Endothelial cell of umbilical vein (primary cell): ENCODE results near the gene FNDC4. TPM values are rescaled to one million over a fixed set of nuclear protein-coding genes. Genes with fewer than 3 reads are reported as not detected.

Experiments used
- BruUV-seq: library from RNA; stranded (reverse); fragments of 400-500 nt; replicated peaks from 2 replicates; lab custom pipeline; 2021; lab: Mats Ljungman, UMichigan
- CTCF ChIA-PET: fragments of 300-600, 350-600 bp; sonication (Branson Sonifier 250); formaldehyde crosslinking; loops from one replicate; lab custom pipeline; 2021; ENCODE audit warnings: antibody characterized with exemption, inconsistent platforms; lab: Charles Lee
- POLR2A ChIA-PET: fragments of 300-600, 350-600 bp; sonication (Branson Sonifier 250); formaldehyde crosslinking; loops from one replicate; lab custom pipeline; 2021; ENCODE audit warnings: antibody characterized with exemption, inconsistent platforms; lab: Charles Lee
- DNase-seq: peaks from one replicate; pipeline ENCODE4 v3.0.0-alpha.2; 2011; ENCODE audit warnings: low read depth, low spot score
- FAIRE-seq: peaks from 2 replicates; lab custom pipeline; 2011; peaks lifted over from hg19 to GRCh38; lab: Jason Lieb, UNC
- H2AFZ ChIP-seq: 2 replicates; pipeline ENCODE4 v1.6.0; 2012; ENCODE audit warnings: low read depth, low read length, control low read depth, inconsistent platforms
- H3K27ac ChIP-seq: 2 replicates; pipeline ENCODE4 v1.5.1; 2011; ENCODE audit warnings: low read depth, mild to moderate bottlenecking, control low read depth, low read length, moderate library complexity; ENCODE audit not compliant: insufficient read depth
- H3K27me3 ChIP-seq, 2 experiments: 2 replicates each; pipeline versions ENCODE4 v1.6.0 to v1.6.1; 2011; ENCODE audit warnings: low read length in 2 of 2, mixed read lengths in 1 of 2; ENCODE audit not compliant: control insufficient read depth in 2 of 2, insufficient read depth in 2 of 2
- H3K36me3 ChIP-seq, 2 experiments: 2 replicates in 1 of 2; 3 replicates in 1 of 2; pipeline ENCODE4 v1.5.1; 2011; ENCODE audit warnings: low read length in 2 of 2, mild to moderate bottlenecking in 1 of 2, moderate library complexity in 1 of 2; ENCODE audit not compliant: control insufficient read depth in 2 of 2, insufficient read depth in 2 of 2; ENCODE audit errors: extremely low read depth in 1 of 2
- H3K4me1 ChIP-seq: 3 replicates; pipeline ENCODE4 v1.5.1; 2011; ENCODE audit warnings: mild to moderate bottlenecking, low read length; ENCODE audit not compliant: control insufficient read depth, insufficient read depth; ENCODE audit errors: extremely low read depth
- H3K4me2 ChIP-seq: 2 replicates; pipeline ENCODE4 v1.6.1; 2011; ENCODE audit warnings: low read length, control low read depth, mixed read lengths; ENCODE audit not compliant: insufficient read depth
- H3K4me3 ChIP-seq, 3 experiments: fragments of 200-600 bp in 1 of 3; sonication (generic), shearing (Covaris generic) in 1 of 3; replicated peaks in 1 of 3; 2 replicates each; pipeline ENCODE4 v1.5.1; 2011 to 2016; ENCODE audit warnings: control low read depth in 3 of 3, low read length in 3 of 3, mild to moderate bottlenecking in 2 of 3, inconsistent platforms in 1 of 3, low read depth in 1 of 3, moderate library complexity in 1 of 3; ENCODE audit not compliant: insufficient read depth in 1 of 3
- H3K79me2 ChIP-seq: 2 replicates; pipeline ENCODE4 v1.6.0; 2012; ENCODE audit warnings: low read length, inconsistent platforms; ENCODE audit not compliant: control insufficient read depth, insufficient read depth
- H3K9ac ChIP-seq: replicated peaks from 2 replicates; pipeline ENCODE3; 2011; ENCODE audit warnings: low read length, control low read depth; ENCODE audit not compliant: insufficient read depth; ENCODE audit errors: extremely low read depth
- H3K9me1 ChIP-seq: replicated peaks from 3 replicates; pipeline ENCODE4 v1.6.0; 2011; ENCODE audit warnings: mild to moderate bottlenecking, low read length; ENCODE audit not compliant: control insufficient read depth, insufficient read depth; ENCODE audit errors: extremely low read depth
- H3K9me3 ChIP-seq: replicated peaks from 2 replicates; pipeline ENCODE4 v1.5.1; 2012; ENCODE audit warnings: low read length, inconsistent platforms; ENCODE audit not compliant: control insufficient read depth, insufficient read depth
- H4K20me1 ChIP-seq: replicated peaks from 2 replicates; pipeline ENCODE3; 2011; ENCODE audit warnings: mild to moderate bottlenecking, low read length; ENCODE audit not compliant: control insufficient read depth, insufficient read depth; ENCODE audit errors: extremely low read depth
- EZH2 ChIP-seq: IDR thresholded peaks from 2 replicates; pipeline ENCODE4 v1.6.1; 2012; ENCODE audit warnings: borderline replicate concordance, low read depth, mild to moderate bottlenecking, moderate library complexity, low read length, inconsistent platforms; ENCODE audit not compliant: severe bottlenecking
- FOS ChIP-seq: IDR thresholded peaks from 2 replicates; pipeline ENCODE4 v1.6.1; 2011; ENCODE audit warnings: mild to moderate bottlenecking, low read length, moderate library complexity, borderline replicate concordance; ENCODE audit not compliant: insufficient read depth
- GATA2 ChIP-seq: IDR thresholded peaks from 2 replicates; pipeline ENCODE4 v1.7.0; 2011; ENCODE audit warnings: low read depth, mild to moderate bottlenecking, moderate library complexity, mixed read lengths, low read length; ENCODE audit not compliant: insufficient read length, insufficient read depth
- JUN ChIP-seq: IDR thresholded peaks from 2 replicates; pipeline ENCODE4 v1.6.1; 2011; ENCODE audit warnings: borderline replicate concordance, low read depth; ENCODE audit not compliant: insufficient read length, insufficient read depth
- MYC ChIP-seq: IDR thresholded peaks from one replicate; pipeline ENCODE4 v1.6.1; 2011; ENCODE audit warnings: mild to moderate bottlenecking, low read depth, low read length
- POLR2A ChIP-seq: IDR thresholded peaks from 2 replicates; pipeline ENCODE4 v1.6.1; 2012; ENCODE audit warnings: low read depth, mild to moderate bottlenecking, control low read depth, low read length
- POLR2AphosphoS5 ChIP-seq: IDR thresholded peaks from 2 replicates; pipeline ENCODE4 v1.6.1; 2012; ENCODE audit warnings: low read depth, mild to moderate bottlenecking, control low read depth, low read length, moderate library complexity; ENCODE audit not compliant: insufficient read depth
- dilution Hi-C: fragments of 300-500 bp; cut with MboI; formaldehyde crosslinking; loops from one replicate; pipeline ENCODE4 v1.15.0; 2019; ENCODE audit warnings: low sequenced_read_pairs; ENCODE audit not compliant: extremely low pct_ligation_motif_present
- intact Hi-C: fragments of 100-400 bp; cut with micrococcal nuclease; formaldehyde crosslinking; loops from one replicate; pipeline ENCODE4 v1.10.0; 2022
- polyA plus RNA-seq, 4 experiments: library from polyadenylated mRNA; depleted of rRNA in 3 of 4; stranded (reverse) in 3 of 4; unstranded in 1 of 4; fragments of >200 nt; gene quantifications; 2 replicates each; pipeline versions ENCODE4 v1.2.1 to v1.2.3, GENCODE V29; 2011 to 2012; ENCODE audit warnings: missing spikeins in 1 of 4
- total RNA-seq: library from RNA; stranded (reverse); gene quantifications from 2 replicates; pipeline ENCODE4 v1.2.3, GENCODE V29; 2021
- TF ChIP-seq, protein P1 (sequence below): IDR thresholded peaks from 2 replicates; pipeline ENCODE4 v1.6.1; 2011; ENCODE audit not compliant: insufficient read depth, insufficient read length
- TF ChIP-seq, protein P2 (sequence below), 2 donors: IDR thresholded peaks; 1 replicate in 1 of 2; 2 replicates in 1 of 2; pipeline ENCODE4 v1.5.1; 2011; ENCODE audit warnings: low read length in 2 of 2, mild to moderate bottlenecking in 2 of 2, moderate library complexity in 2 of 2, control low read depth in 1 of 2, inconsistent platforms in 1 of 2, low read depth in 1 of 2; ENCODE audit not compliant: insufficient read depth in 1 of 2; ENCODE audit errors: extremely low read depth in 1 of 2

The FNDC4 gene
- total and polyA plus RNA-seq, 2 donors (not counting 3 experiments of a cell fraction or from before 2014, with no cell fraction given), result 15.5 to 19.0 TPM

DNA sequence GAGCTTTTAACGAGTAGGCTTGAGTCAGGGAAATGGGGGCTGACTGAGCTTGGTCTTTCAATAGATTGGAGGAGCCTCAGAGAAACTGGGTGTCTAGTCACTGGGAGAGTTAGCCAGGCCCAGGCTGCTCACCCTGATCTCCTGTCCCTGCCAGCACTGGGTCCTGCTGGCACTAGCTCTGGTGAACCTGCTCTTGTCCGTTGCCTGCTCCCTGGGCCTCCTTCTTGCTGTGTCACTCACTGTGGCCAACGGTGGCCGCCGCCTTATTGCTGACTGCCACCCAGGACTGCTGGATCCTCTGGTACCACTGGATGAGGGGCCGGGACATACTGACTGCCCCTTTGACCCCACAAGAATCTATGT, 52.1 kb downstream of the FNDC4 start:
- H2AFZ ChIP-seq, result no peak overlapping the region
- H3K79me2 ChIP-seq, result no peaks in the 10 kb centered on the region
- ChIA-PET CTCF (interaction anchor here (1.6 kb wide), 1 partner anchor 14 kb away, joined by 5 read pairs; no protein-coding TSS in a partner anchor), POLR2A (no interaction called here)
- H3K9me3 ChIP-seq, result no peaks in the 10 kb centered on the region
- TF ChIP-seq EZH2 (no peak), POLR2A (no peak), POLR2AphosphoS5 (no peak), JUN (no peak)
- TF ChIP-seq, protein P1, sequence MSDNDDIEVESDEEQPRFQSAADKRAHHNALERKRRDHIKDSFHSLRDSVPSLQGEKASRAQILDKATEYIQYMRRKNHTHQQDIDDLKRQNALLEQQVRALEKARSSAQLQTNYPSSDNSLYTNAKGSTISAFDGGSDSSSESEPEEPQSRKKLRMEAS, result no peak
- peaks cover 13 to 43% of the 10 kb centered on the region in 2 experiments for H3K36me3 ChIP-seq
- dilution Hi-C loops (no loop called here), intact Hi-C loops (no loop called here)
- H3K27ac ChIP-seq, result no peak overlapping the region
- FAIRE-seq, result no peak
- no peak overlapping the region for H3K9ac ChIP-seq
- no peak for DNase-seq
- no TSS peak for BruUV-seq
- no peaks in the 10 kb centered on the region for H3K27me3 ChIP-seq
- no peaks in the 10 kb centered on the region for H3K9me1 ChIP-seq
- no peak overlapping the region for H3K4me2 ChIP-seq
- H4K20me1 ChIP-seq, result no peaks in the 10 kb centered on the region
- no peaks in the 10 kb centered on the region for H3K4me1 ChIP-seq
- H3K4me3 ChIP-seq, result no peak overlapping the region

DNA sequence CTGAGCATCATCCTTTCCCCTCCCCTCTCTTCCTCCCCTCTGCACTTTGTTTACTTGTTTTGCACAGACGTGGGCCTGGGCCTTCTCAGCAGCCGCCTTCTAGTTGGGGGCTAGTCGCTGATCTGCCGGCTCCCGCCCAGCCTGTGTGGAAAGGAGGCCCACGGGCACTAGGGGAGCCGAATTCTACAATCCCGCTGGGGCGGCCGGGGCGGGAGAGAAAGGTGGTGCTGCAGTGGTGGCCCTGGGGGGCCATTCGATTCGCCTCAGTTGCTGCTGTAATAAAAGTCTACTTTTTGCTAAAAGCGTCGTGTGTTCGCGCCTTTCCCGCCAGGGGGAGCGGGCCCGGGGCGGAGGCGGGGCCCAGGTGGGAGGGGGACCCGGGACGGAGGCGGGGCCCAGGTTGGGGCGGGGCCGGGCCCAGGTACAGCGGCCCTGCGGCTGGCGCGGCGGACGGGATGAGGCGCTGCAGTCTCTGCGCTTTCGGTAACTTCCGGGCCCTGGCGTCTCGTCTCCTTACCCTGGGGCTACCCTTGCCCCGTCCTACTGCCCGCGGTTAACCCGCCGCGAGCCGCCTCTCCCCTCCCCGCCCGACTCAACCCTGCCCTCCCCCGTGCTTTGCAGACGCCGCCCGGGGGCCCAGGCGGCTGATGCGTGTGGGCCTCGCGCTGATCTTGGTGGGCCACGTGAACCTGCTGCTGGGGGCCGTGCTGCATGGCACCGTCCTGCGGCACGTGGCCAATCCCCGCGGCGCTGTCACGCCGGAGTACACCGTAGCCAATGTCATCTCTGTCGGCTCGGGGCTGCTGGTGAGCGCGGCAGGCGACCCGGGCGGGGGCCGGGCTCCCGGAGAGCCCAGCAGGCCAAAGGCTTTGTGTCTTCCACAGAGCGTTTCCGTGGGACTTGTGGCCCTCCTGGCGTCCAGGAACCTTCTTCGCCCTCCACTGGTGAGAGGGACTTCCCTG, 52.8 kb downstream of the FNDC4 start, which contains the start of gene KRTCAP3:
KRTCAP3 (plus strand) TSS at position 424 of the 962 bp plus-strand sequence; CDS start at position 456, 32 bp downstream.
- H2AFZ ChIP-seq, result no peak within 1 kb of the TSS
- no peaks in the 10 kb centered on the region for H3K4me1 ChIP-seq
- dilution Hi-C loops, result no loop called here
- ChIA-PET CTCF (interaction anchor here (1.6 kb wide), 1 partner anchor 13 kb away, joined by 5 read pairs; no protein-coding TSS in a partner anchor), POLR2A (no interaction called here)
- H3K4me2 ChIP-seq, result no peak within 1 kb of the TSS
- peaks cover 13 to 45% of the 10 kb centered on the region in 2 experiments for H3K36me3 ChIP-seq
- H3K27me3 ChIP-seq, result no peaks in the 10 kb centered on the region
- no peak within 1 kb of the TSS for H3K27ac ChIP-seq
- H3K79me2 ChIP-seq, result no peaks in the 10 kb centered on the region
- no peaks in the 10 kb centered on the region for H3K9me3 ChIP-seq
- no peaks in the 10 kb centered on the region for H4K20me1 ChIP-seq
- H3K4me3 ChIP-seq, result no peak within 1 kb of the TSS
- no peaks in the 10 kb centered on the region for H3K9me1 ChIP-seq
- TF ChIP-seq POLR2AphosphoS5 (no peak), EZH2 (no peak), FOS (no peak), MYC (no peak), GATA2 (no peak), POLR2A (no peak), JUN (no peak)
- TF ChIP-seq, protein P2, sequence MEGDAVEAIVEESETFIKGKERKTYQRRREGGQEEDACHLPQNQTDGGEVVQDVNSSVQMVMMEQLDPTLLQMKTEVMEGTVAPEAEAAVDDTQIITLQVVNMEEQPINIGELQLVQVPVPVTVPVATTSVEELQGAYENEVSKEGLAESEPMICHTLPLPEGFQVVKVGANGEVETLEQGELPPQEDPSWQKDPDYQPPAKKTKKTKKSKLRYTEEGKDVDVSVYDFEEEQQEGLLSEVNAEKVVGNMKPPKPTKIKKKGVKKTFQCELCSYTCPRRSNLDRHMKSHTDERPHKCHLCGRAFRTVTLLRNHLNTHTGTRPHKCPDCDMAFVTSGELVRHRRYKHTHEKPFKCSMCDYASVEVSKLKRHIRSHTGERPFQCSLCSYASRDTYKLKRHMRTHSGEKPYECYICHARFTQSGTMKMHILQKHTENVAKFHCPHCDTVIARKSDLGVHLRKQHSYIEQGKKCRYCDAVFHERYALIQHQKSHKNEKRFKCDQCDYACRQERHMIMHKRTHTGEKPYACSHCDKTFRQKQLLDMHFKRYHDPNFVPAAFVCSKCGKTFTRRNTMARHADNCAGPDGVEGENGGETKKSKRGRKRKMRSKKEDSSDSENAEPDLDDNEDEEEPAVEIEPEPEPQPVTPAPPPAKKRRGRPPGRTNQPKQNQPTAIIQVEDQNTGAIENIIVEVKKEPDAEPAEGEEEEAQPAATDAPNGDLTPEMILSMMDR (IDR thresholded peaks at IDR 0.05; ENCODE audit: extremely low read depth in 1 of 2, insufficient read depth in 1 of 2, low read depth in 1 of 2, low read length in 2 of 2), result no peak
- TF ChIP-seq, protein P1, result no peak
- no peak within 1 kb of the TSS for H3K9ac ChIP-seq
- FAIRE-seq (no peak), DNase-seq (no peak)
- intact Hi-C loops, result loop anchor here (1.0 kb wide), 1 partner anchor 13 kb away; no protein-coding TSS in a partner anchor
- BruUV-seq, result no TSS peak
